Hematopoietic multipotent progenitor cell treated with erythropoietin and hydrocortisone succinate and interleukin-3 and kit ligand, for 4 days (in vitro differentiated cells): ENCODE measurements around the gene INPP5D.
"Not testable (repeated sequence)": the region's sequence is repeated elsewhere in the genome, so short reads cannot be mapped to it uniquely, and the experiment has no call there.

Experiments
- DNase-seq: peaks from one replicate; pipeline ENCODE4 v3.0.0-alpha.2; 2015

Gene INPP5D

GRCh38 chr2:233033672-233034071 is 26.5 kb upstream of the INPP5D start:
- no peak for DNase-seq

- DNase-seq = no peak
Measured at GRCh38 chr2:233034091-233034882, 25.9 kb upstream of the INPP5D start.

DNA sequence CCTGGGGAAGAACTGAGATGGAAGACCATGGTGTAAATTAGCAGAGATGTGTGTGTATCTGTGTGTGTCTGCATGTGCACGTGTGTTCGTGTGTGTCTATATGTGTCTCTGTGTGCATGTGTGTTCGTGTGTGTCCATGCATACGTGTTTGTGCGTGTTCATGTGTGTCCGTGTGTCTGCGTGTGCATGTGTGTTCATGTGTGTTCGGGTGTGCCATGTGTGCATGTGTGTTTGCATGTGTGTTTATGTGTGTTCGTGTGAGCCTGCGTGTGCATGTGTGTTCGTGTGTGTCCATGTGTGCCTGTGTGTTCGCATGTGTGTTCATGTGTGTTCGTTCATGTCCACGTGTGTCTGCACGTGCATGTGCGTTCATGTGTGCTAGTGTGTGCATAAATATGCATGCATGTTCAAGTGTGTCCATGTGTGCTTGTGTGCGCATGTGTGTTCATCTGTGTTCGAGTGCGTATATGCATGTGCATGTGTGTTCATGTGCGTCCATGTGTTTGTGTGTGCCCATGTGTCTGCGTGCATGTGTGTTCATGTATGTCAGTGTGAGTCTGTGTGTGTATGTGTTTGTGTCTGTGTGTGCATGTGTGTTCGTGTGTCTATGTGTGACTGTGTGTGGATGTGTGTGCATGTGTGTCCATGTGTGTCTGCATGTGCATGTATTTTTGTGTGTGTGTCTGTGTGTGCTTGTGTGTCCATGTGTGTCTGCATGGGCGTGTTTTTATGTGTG is 24.5 kb upstream of the INPP5D start:
- no peak for DNase-seq

GRCh38 chr2:233036162-233036838 is 23.8 kb upstream of the INPP5D start:
- DNase-seq = no peak

DNA sequence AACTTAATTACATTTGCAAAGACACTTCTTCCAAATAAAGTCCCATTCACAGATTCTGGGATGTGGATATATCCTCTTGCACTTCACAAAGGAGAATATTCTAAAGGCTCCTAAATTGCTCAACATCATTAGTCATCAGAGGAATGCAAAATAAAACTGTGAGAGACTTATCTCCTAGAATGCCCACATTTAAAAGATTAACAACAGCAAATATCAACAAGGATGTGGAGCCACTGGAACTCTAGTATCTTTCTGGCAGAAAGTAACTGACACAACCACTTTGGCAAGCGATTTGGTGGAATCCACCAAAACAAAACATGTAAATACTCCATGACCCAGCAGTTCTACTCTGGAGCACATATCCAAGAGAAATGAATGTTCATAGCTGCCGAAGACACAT is 23.1 kb upstream of the INPP5D start:
- no peak for DNase-seq

DNA sequence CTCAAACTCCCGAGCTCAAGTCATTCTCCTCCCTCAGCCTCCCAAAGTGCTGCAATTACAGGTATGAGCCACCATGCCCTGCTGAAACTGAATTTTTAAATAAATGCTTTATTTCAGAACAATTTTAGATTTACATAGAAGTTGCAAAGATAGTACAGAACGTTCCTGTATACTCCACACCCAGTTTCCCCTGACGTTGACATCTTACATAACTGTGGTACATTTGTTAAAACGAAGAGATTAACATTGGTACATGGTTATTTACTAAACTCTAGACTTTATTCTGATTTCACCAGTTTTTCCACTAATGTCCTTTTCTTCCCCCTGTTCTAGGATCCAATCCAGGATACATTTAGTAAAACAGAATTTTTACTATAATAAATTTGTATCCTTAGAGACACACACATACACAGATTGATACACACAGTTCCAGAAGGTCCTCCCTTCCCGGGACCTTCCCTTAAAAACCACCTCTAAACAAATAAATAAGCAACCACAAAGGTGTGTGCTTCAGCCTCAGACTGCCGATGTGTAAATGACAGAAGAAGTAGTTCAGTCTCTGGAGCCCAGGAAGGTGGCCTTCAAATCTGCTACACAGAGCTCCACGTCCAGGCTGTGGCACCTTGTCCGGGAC is 20.8 kb upstream of the INPP5D start:
- DNase-seq = no peak

- no peak for DNase-seq
Measured at GRCh38 chr2:233039846-233040530, 20.2 kb upstream of the INPP5D start.

DNA sequence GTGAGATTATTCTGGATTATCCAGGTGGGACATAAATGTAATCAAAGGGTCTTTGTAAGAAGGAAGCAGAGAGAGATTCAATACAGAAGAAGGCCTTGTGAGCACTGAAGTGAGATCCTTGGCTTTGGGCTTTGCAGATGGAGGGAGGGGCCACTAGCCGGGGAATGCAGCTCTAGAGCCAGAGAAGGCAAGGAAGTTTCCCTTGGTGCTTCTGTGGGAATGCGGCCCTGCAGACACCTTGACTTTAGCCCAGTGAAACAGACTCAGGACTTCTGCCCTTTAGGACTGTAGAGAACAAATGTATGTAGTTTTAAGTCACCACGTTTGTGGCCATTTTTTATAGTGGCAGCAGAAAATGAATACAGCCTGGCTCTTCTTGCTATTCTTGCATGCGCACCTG is 19.6 kb upstream of the INPP5D start:
- DNase-seq = no peak

GRCh38 chr2:233041722-233042323 is 18.3 kb upstream of the INPP5D start:
- no peak for DNase-seq

GRCh38 chr2:233042549-233042948 is 17.6 kb upstream of the INPP5D start:
- no peak for DNase-seq

- DNase-seq = no peak
Measured at GRCh38 chr2:233044974-233045605, 15.1 kb upstream of the INPP5D start.

DNA sequence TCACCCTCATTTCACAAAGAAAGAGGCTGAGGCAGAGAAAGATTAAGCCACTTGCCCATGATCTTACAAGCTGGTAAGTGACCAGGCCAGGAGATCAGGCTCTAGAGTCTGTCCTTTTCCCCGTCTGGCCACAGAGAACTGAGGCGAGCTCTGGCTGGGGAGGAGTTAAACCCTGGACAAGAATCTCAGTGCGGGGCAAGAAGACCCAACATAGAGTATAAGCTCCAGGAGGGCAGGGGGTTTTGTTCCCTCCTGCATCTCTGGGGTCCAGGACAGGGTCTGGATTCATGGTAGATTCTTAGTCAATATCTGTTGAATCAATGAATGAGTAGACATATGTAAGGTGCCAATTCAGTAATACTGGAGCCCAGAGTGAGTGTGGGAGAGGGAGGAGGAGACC is 12.9 kb upstream of the INPP5D start:
- DNase-seq = no peak

GRCh38 chr2:233047667-233048066 is 12.5 kb upstream of the INPP5D start:
- no peak for DNase-seq

GRCh38 chr2:233048569-233049193 is 11.5 kb upstream of the INPP5D start:
- DNase-seq = no peak

DNA sequence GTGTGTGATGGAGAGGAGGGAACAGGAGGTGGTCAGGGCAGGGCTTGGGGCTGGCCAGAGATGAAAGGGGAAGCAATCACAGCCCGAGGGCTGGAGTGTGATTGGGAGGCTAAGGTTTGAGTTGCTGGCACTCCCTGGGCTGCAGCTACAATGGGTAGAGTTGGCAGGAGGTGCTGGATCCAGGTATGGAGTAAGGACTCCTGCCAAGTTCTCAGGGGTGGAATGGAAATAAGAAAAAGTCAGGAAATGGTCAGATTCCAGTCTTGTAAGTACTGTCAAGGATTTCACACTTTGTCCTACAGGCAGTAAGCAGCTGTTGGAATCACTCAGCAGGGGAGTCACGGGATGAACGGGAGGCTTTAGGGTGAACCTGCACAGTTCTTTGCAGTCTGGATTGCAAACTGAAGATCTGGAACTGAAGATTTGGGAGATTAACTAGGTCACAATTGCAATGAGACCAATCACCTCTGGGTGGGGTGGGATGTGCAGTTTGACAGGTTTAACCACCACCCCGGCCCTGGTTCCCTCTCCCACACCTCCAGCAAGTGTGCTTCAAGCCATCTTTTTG is 10.9 kb upstream of the INPP5D start:
- DNase-seq = no peak

DNA sequence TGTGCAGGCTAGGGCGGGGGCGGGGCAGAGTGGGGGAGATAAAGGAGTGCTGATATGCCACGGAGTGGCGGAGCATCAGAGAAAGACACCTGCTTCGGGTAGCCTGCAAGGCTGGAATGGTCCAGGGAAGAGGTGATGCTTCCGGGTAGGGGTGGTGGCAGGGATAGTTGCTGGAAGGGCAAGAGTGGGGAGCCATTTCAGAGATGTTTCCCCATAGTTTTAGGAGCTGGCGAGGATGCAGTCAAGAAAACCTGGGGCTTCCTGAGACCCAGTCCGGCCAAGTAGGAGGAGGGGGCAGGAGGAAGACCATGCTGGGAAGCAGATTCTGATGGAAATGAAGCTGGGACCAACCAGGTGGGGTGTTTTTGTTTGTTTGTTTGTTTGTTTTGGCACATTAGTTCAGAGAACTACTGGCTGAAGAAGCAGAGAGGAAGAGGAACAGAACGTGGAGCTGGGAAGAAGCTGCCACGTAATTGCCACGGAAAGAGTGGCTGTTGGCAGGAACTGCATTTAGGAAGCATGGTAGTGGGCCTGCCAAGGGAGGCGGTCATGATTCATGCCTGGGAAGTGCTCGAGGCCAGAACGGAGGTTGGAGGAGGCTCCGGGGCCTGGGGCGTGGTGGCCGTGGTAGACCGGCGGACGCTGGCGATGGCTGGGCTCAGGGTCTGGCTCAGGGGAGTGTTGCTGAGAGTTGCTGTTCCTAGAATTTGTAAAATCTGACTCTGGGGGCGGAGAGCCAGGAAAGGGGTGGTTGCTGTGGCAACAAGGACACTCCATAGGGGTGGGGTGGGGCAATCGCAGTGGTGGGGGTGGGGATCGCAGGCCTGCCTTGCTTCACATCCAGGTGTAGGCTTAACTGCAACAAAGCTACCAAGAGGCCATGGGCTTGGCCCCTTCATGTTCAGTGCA is 8.6 kb upstream of the INPP5D start:
- no peak for DNase-seq

DNA sequence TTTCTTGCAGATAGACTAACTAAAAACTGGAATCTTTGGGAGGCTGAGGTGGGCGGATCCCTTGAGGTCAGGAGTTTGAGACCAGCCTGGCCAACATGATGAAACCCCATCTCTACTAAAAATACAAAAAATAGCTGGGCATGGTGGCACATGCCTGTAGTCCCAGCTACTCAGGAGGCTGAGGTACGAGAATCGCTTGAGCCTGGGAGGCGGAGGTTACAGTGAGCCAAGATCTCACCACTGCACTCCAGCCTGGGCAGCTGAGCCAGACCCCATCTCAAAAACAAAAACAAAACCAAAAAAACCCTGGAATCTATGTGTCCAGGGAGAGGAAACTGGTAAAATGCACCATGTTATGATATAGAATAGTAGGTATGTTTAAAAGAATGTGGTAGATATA is 7.6 kb upstream of the INPP5D start:
- DNase-seq = not testable (repeated sequence)

DNA sequence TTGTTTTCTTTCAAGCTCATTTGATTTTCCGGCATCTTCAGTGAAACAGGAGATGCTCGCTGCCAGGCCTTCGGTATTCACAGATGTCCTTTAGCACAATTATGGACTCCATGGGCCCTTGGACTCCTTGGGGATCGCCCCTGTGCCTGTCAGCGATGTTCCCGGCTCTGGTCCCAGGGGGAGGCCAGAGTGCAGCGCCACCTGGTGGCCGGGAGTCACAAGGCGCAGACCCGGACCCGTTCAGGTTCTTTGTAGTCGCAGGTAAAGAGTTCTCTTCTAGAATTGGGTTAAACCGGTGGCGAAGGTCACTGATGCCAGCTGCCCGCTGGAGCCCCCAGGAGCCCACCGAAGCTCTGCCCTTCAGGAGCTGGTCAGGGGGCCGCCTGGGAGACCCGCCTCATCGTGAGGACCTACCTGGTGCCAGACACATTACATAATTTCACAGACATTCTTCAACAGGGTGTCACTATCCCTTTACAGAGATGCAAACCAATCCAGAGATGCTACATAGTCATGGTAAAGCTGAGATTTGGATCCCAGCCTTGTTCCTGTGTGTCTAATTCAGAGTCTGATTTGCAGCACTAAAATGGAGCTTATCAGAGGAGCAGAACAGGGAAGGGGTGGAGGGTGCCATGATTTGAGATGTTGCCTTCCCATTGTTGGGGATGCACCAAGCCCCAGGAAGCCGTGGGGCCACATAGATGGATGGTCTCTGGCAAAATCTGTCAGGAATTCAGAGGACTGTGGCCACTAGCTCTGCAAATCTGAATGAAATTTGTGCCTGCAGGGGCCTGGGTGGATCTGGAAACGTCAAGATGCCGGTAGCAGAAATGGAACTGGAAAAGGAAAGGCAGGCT is 6.0 kb upstream of the INPP5D start:
- DNase-seq = peak; percentile 76

- DNase-seq = no peak
Measured at GRCh38 chr2:233055362-233055761, 4.8 kb upstream of the INPP5D start.
